GM18499 (cell line): ENCODE measurements around the gene ITPKC.
"Not testable (repeated sequence)": the region's sequence is repeated elsewhere in the genome, so short reads cannot be mapped to it uniquely, and the experiment has no call there.

ENCODE experiments used
- ATAC-seq: cut with Tn5 transposase; IDR thresholded peaks from one replicate; pipeline ENCODE4 v1.9.1; 2021; ENCODE audit warnings: moderate number of reproducible peaks; ENCODE audit not compliant: insufficient read depth, unreplicated experiment

Gene ITPKC

DNA sequence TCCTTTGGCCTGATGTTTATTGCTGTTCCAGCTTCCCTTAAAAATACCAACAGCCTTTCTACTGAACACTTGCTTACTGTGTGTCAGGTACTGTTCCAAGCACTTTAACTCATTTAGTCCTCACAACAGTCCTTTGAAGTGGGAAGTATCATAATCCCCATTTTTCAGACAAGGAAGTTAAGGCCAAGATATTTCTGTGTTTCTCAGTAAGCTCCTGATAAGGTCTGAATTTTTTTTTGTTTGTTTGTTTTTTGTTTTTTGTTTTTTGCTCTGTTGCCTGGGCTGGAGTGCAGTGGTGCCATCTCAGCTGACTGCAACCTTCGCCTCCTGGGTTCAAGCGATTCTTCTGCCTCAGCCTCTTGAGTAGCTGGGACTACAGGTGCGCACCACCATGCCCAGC is 41.6 kb downstream of the ITPKC start:
- ATAC-seq, result no peak

DNA sequence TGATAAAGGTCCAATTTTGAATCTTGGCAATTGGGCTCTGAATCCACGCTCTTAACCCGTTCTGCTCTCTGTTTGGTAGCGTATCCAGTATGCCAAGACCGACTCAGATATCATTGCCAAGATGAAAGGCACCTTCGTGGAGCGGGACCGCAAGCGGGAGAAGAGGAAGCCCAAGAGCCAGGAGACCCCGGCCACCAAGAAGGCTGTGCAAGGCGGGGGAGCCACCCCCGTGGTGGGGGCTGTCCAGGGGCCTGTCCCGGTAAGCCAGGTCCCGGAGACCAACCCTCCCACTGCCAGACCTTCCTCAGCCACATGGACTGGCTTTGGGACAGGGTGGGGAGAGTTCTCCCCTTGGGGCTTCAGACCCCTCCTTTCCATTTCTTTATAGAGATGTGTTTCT is 42.4 kb downstream of the ITPKC start:
- no peak for ATAC-seq

DNA sequence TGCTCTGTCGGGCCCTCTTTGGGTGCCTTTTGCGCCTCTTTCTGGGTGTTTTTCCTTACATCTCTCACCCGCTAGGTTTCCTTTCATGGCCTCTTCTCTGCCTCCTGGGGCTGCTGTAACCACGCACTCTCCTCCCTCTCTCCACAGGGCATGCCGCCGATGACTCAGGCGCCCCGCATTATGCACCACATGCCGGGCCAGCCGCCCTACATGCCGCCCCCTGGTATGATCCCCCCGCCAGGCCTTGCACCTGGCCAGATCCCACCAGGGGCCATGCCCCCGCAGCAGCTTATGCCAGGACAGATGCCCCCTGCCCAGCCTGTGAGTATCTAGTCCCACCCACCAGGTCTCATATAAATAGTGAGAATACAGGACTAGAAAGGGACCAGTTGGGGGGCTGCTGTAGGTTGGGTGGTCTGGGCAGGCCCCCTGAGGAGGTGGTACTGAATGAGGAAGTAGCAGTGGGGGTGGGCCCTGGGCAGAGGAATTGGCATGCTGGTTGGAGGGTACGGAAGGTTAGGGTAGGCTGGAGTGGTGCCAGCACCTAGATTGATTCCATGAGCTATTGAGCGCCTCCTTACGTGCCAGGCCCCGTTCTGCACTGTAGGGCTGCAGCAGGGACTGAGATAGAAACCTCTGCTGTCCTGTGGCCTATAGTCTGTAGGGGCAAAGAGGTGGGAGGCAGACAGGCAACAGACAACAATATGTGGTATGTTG is 46.0 kb downstream of the ITPKC start:
- no peak for ATAC-seq

DNA sequence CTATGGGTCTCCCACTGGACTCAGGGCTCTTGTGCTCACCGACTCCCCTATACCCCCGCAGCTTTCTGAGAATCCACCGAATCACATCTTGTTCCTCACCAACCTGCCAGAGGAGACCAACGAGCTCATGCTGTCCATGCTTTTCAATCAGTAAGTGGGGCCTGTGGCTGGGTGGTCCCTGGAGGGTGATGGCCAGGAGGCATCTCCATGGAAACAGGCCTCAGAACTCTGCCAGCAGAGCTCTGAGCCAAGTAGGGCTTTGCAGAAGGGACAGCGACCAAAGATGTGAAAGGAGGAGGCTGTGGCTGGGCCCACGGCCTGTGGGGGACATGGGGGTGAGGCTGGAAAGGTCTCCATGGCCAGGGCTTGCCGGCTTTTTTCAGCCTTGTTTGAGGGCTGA is 46.6 kb downstream of the ITPKC start:
- ATAC-seq, result no peak

DNA sequence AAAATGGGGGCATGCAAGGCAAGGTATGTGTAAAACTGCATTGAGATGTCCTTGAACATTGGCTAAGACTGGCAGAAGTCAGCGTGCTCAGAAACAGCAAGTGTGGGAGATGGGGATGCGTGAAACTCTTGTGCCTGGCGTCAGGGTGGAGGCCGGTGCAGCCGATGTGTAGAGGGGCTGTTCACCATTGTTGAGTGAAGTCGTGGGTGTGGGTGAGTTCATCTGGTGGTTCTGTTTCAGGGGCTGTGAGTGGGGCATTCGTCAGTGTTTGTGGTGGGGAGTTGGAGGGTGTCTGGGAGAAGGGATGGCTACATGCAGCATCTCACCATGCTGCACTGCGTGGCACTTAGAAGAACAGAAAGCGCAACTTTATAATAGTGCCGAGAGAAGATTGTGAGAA is 47.1 kb downstream of the ITPKC start:
- no peak for ATAC-seq

DNA sequence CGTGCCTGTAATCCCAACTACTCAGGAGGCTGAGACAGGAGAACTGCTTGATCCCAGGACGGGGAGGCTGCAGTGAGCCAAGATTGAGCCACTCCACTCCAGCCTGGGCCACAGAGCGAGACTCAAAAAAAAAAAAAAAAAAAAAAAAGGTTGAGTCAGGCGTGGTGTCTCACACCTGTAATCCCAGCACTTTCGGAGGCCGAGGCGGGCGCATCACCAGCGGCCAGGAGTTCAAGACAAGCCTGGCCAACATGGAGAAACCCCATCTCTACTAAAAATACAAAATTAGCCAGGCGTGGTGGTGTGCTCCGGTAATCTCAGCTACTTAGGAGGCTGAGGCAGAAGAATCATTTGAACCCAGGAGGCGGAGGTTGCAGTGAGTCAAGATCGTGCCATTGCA is 49.5 kb downstream of the ITPKC start:
- not testable (repeated sequence) for ATAC-seq

DNA sequence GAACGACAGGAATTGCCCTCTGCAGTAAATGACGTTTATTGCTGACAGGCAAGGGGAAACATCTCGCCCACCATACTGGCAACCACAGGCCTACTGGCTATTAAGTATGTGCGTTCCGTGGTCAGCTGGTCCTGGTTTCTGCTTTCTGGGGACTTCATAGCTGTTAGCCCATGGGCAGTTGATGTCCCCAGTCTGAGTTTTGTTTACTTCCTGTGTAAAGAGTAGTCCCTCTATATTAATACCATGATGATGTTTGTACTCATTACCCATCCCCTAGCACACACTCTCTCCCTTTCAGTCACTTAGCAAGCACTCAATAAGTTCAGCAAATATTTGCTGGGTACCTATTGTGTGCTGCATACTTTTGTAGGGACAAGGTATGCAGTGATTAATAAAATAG is 52.0 kb downstream of the ITPKC start:
- ATAC-seq, result no peak

DNA sequence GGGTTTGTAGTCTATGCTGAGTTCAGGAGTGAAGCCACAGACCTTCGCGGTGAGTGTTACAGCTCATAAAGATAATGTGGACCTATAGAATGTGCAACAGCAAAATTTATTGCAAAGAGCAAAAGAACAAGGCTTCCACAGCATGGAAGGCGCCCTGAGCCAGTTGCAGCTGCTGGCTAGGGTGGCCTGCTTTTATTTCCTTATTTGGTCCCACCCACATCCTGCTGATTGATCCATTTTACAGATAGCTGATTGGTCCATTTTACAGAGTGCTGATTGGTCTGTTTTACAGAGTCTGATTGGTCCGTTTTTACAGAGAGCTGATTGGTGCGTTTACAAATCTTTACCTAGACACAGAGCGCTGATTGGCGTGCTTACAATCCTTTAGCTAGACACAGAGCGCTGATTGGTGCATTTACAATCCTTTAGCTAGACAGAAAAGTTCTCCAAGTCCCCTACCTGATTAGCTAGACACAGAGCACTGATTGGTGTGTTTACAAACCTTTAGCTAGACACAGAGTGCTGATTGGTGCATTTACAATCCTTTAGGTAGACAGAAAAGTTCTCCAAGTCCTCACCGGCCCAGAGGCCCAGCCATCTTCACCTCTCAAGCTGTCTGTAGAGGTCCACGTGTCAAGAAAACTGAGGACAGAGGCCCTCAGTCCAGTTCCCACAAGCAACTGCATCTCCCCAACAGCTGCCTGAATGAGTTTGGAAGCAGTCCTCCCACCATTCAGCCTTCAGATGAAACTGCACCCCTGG is 54.4 kb downstream of the ITPKC start:
- ATAC-seq, result not testable (repeated sequence)

DNA sequence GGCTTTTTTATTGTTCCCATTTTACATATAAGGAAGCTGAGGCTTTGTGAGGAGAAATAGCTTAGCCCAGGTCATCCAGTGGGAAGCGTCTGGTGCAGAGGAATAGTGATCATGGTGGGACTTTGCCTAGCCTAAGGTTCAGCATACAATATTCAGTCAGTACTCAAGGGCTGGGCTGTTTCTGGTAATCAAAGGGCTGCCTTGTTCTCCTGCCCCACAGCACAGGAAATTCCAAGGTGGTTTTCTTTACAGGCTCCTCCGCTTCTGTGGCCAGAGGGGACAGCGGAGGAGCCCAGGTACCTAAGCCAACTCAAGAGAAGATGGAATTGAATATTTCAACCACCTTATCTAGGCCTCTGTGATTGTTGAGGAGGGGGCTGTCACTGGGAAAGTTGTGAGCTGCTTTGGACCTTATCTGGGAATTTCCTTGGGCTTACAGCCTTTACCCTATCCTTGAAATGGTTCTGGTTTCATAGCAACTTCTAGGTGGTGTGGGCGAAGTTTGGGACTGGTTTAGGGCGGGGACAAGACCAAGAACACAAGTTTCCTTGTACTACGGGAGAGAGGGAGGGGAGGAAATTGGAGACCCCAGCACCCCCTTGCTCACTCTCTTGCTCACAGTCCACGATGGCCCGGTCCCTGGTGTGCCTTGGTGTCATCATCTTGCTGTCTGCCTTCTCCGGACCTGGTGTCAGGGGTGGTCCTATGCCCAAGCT is 58.2 kb downstream of the ITPKC start, which contains the start of gene MIA:
Gene MIA, plus strand, starts transcription at position 606 of the 716 bp plus-strand sequence. Its CDS starts 22 bp downstream, at position 628.
- ATAC-seq, result no peak

DNA sequence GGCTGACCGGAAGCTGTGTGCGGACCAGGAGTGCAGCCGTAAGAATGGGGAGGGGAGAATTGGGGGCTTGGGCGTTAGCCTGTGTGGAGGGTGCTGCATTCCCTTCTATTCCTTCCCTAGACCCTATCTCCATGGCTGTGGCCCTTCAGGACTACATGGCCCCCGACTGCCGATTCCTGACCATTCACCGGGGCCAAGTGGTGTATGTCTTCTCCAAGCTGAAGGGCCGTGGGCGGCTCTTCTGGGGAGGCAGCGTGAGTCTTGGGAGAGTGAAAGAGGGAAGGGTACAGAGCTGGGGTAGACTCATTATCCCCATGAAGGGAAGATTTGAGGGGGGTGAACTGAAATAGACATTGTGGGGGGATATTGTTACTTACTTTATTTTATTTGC is 58.7 kb downstream of the ITPKC start:
- ATAC-seq, result no peak

DNA sequence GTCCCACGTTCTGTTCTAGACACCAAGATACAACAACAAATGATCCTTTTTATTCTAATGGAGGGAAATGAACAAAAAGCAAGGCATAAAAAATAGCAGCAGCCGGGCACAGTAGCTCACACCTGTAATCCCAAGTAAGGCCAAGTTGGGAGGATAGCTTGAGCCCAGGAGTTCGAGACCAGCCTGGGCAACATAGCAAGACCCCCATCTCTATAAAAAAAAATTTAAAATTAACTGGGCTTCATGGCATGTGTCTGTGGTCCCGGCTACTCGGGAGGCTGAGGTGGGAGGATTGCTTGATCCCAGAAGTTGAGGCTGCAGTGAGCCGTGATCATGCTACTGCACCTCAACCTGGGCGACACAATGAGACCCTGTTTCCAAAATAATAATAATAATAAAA is 59.5 kb downstream of the ITPKC start:
- no peak for ATAC-seq

DNA sequence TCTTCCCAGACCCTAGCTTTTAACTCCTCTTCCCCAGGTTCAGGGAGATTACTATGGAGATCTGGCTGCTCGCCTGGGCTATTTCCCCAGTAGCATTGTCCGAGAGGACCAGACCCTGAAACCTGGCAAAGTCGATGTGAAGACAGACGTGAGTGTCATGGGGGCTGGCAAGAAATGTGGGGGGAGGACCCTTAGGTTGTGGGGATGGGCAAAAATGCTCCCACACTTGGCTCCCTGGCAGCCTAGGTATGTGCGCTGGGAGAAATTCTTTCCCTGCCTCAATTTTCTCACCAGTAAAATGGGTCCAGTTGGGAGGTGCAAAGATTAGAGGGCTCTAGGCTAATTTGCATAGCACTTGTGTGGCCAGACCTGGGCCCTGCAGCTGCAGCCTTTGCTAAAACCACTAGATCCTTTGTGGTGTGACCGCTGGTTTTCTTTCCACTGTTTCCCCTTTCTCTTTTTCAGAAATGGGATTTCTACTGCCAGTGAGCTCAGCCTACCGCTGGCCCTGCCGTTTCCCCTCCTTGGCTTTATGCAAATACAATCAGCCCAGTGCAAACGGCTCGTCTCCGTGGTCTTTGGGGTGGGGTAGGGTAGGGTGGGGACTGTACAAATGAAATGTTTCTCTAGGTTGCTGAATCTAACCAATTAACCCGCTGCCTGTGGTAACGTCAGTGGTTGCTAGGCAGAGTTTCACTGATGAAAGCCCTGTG is 60.2 kb downstream of the ITPKC start:
- ATAC-seq, result peak; percentile 54

DNA sequence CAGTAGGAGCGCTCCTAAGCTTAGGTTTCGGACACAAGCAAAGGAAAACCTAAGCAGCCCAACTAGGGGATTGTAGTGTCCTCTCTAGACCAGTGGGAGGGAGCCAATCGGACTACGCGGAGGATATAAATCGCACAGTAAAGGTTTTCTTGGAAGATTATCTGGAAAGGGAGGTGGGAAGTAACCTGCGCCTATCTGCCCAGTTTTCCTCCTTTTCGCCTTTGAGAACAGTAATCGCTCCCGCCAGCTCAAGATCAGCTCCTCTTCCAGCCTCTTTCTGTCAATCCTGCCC is 60.7 kb downstream of the ITPKC start:
- ATAC-seq, result no peak

DNA sequence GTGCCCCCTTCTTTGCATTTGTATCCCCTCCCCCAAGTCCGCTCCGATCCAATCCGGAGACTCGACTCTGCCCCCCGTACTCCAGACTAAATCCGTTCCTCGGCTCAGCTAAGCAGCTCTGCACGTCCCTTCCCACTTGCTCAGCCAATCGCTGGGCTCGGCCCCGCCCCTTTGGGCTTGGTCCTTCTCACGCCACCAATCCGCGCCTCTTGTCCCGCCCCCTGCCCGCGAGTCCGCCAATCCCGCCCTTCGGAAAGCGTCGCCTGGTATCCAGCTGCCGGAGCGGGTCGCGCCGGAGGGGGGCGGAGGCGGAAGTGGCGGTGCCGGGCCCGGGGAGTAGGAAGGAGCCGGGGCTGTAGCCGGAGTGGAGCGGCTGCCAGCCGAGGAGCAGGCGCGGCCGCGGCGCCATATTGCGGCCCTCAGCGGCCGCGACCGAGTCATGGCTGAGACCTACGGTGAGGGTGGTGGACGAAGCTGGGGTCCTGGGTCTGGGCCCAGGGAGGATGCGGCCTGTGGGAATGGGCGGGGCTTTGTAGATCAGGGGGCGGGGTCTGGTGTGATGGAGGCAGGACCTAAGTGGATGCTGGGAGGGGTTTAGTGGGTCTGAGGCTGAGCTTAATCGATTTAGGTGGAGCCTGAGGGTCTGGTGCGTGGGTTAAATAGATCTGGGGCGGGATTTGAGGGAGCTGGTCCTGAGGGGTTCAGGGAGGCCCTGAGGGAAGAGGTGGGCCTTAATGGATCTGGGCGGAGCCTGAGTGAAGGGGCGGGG is 61.2 kb downstream of the ITPKC start, which contains the start of gene RAB4B:
Gene RAB4B, plus strand, starts transcription at position 311 of the 769 bp plus-strand sequence. Its CDS starts 129 bp downstream, at position 440.
- peak; percentile 43 for ATAC-seq

DNA sequence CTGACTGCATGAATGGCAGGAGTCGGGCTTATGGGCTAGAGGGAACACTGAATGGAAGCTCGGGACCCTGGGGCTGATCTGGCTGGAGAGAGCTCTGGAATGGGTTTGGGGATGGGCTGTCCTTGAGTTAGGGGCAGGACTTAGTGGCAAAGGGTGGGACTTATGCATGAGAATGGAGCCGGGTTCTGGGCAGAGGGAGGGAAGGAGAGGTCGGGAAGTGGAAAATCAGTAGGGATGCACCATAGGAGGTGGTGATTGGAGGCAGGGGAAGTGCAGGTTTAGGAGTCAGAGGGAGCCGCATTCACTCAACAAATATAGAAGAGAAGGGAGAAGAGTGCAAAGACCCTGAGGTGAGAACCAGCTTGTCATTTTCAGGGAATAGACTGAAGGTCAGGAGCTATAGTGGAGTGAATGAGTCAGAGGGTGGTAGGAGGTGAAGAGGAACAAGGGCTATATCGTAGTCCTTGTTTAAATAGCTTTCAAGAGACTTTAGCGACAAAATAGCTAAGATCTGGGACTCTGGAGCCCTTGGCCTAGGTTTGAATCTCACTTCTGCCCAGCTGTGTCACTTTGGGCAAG is 61.9 kb downstream of the ITPKC start:
- ATAC-seq, result no peak

DNA sequence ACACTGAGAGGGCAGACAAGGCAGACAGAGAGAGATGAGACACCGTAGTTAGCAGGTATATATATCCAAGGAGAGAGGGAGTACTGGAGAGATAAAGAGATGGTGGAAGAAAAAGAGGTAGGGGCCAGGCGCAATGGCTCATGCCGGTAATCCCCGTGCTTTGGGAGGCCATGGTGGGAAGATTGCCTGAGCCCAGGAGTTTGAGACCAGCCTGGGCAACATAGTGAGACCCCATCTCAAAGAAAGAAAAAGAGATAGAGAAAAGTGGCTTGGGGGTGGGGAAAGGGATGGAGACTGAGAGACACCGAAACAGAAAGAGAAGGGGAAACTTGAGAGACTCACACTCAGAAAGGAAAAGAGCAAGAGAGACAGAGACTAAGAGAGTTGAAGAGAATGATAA is 63.7 kb downstream of the ITPKC start:
- ATAC-seq, result no peak

DNA sequence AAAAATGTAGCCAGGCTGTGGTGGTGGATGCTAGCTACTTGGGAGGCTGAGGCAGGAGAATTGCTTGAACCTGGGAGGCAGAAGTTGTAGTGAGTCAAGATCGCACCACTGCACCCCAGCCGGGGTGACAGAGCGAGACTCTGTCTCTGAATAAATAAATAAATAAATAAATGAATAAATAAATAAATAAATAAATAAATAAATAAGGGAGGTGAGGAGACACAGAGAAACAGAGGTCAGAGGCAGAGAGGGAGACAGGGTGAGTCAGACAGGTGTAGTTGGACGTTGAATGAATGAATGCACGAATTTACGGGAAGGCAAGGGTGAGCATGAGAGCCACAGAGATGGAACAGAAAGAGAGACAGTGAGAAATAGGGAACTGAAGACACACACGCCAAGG is 64.2 kb downstream of the ITPKC start:
- no peak for ATAC-seq

DNA sequence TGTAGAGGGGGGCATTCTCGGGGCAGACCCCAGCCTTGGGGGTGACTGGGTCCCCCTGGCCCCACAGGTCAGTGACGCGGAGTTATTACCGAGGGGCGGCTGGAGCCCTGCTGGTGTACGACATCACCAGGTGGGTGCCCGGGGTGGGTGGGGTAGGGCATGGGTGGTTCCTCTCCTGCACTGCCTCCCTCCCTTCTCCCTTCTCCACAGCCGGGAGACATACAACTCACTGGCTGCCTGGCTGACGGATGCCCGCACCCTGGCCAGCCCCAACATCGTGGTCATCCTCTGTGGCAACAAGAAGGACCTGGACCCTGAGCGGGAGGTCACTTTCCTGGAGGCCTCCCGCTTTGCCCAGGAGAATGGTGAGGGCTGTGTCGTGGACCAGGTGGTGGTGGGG is 66.8 kb downstream of the ITPKC start:
- no peak for ATAC-seq

DNA sequence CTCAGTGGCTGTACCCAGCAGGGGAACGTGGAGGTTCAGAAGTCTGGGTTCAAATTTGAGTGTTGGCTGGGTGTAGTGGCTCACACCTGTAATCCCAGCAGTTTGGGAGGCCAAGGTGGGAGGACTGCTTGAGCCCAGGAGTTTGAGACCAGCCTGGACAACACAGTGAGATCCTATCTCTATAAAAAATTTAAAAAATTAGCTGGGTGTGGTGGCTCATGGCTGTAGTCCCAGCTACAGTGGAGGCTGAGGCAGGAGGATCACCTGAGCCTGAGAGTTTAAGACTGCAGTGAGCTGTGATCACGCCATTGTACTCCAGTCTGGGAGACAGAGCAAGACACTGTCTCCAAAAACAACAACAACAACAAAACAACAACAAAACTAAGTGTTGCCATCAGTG is 67.2 kb downstream of the ITPKC start:
- ATAC-seq, result not testable (repeated sequence)

DNA sequence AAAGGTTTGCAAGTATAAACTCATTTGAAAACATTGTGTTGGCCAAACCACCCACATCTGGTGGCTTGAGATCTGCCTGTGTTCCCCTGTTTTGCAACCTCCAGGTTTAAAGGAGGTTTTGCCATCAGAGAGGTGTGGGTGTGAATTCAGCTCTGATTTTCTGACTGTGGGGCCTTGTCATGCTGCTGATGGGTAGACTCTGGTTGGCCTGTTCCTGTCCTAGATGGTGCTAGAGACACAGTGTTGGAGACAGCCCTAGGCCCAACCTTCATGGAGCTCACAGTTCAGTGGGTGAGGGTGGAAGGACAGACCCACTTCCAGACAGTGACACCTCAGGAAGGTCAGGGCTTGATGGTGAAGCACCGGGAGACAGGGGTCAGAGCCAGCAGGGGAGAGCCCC is 68.6 kb downstream of the ITPKC start:
- no peak for ATAC-seq
